Naive B cell (primary cell): ENCODE results near the gene MT1X. TPM values are rescaled to one million over a fixed set of nuclear protein-coding genes. Genes with fewer than 3 reads are reported as not detected.
"Not testable (repeated sequence)": the region's sequence is repeated elsewhere in the genome, so short reads cannot be mapped to it uniquely, and the experiment has no call there.

ENCODE experiments used
- ATAC-seq, 2 donors: fragments of 150-1000 bp; cut with Tn5 transposase; 2 replicates each; pipeline ENCODE4 v1.10.0; 2021; ENCODE audit warnings: low read depth in 2 of 2, mild to moderate bottlenecking in 2 of 2, moderate library complexity in 2 of 2
- DNase-seq: peaks from one replicate; pipeline ENCODE4 v3.0.0; 2022
- H3K27ac Mint-ChIP-seq, 6 donors: one replicate each; pipeline ENCODE4 v1.8.0; 2020 to 2022; ENCODE audit warnings: mild to moderate bottlenecking in 6 of 6, mixed read lengths in 6 of 6, moderate library complexity in 5 of 6, inconsistent platforms in 2 of 6
- H3K27me3 Mint-ChIP-seq, 3 donors: one replicate each; pipeline ENCODE4 v1.8.0; 2021 to 2022; ENCODE audit warnings: mixed read lengths in 3 of 3, mild to moderate bottlenecking in 1 of 3
- H3K36me3 Mint-ChIP-seq, 2 donors: one replicate each; pipeline ENCODE4 v1.8.0; 2020 to 2022; ENCODE audit warnings: mixed read lengths in 2 of 2, inconsistent platforms in 1 of 2, mild to moderate bottlenecking in 1 of 2
- H3K4me1 Mint-ChIP-seq, 3 donors: one replicate each; pipeline ENCODE4 v1.8.0; 2020 to 2022; ENCODE audit warnings: mixed read lengths in 3 of 3, inconsistent platforms in 1 of 3, mild to moderate bottlenecking in 1 of 3, moderate library complexity in 1 of 3
- H3K4me3 Mint-ChIP-seq, 8 donors: one replicate each; pipeline ENCODE4 v1.8.0; 2020 to 2022; ENCODE audit warnings: mild to moderate bottlenecking in 8 of 8, mixed read lengths in 8 of 8, moderate library complexity in 8 of 8, inconsistent platforms in 2 of 8
- H3K9me3 Mint-ChIP-seq, 7 donors: one replicate each; pipeline ENCODE4 v1.8.0; 2020 to 2022; ENCODE audit warnings: mixed read lengths in 7 of 7, mild to moderate bottlenecking in 5 of 7, inconsistent platforms in 2 of 7, moderate library complexity in 1 of 7
- polyA plus RNA-seq, 6 donors: library from polyadenylated mRNA; unstranded; fragments of 300-500 nt; fragmentation: Illumina TruSeq; gene quantifications; one replicate each; pipeline ENCODE4 v1.2.3, GENCODE V29; 2021; ENCODE audit warnings: low read depth in 6 of 6

MT1X gene
- polyA plus RNA-seq, 6 donors from 2014 or later: 2.4 to 8.9 (median 8.0) TPM; not detected in 1

GRCh38 chr16:56673921-56674320 is 8.3 kb upstream of the MT1X start:
- peak; percentile 57 to 64 for ATAC-seq
- H3K36me3 Mint-ChIP-seq: peaks cover 0 to 7% of the 10 kb centered on the region in 2 donors
- peaks cover 7 to 27% (median 20%) of the 10 kb centered on the region in 3 donors for H3K4me1 Mint-ChIP-seq
- no peak overlapping the region for H3K4me3 Mint-ChIP-seq
- peaks cover 0 to 4% (median 0%) of the 10 kb centered on the region in 7 donors for H3K9me3 Mint-ChIP-seq
- H3K27ac Mint-ChIP-seq: no peak overlapping the region
- H3K27me3 Mint-ChIP-seq: peaks cover 55 to 88% (median 88%) of the 10 kb centered on the region in 3 donors
- no peak for DNase-seq

DNA sequence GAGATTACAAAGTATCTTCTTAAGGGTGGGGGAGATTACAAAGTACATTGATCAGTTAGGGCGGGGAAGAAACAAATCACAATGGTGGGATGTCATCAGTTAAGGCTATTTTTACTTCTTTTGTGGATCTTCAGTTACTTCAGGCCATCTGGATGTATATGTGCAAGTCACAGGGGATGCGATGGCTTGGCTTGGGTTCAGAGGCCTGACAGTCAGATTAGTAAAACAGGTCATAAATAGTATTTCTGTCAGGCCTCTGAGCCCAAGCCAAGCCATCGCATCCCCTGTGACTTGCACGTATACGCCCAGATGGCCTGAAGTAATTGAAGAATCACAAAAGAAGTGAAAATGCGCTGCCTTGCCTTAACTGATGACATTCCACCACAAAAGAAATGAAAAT is 7.7 kb upstream of the MT1X start:
- DNase-seq, H3K27ac Mint-ChIP-seq: not testable (repeated sequence)
- H3K27me3 Mint-ChIP-seq: peaks cover 51 to 82% (median 82%) of the 10 kb centered on the region in 3 donors

DNA sequence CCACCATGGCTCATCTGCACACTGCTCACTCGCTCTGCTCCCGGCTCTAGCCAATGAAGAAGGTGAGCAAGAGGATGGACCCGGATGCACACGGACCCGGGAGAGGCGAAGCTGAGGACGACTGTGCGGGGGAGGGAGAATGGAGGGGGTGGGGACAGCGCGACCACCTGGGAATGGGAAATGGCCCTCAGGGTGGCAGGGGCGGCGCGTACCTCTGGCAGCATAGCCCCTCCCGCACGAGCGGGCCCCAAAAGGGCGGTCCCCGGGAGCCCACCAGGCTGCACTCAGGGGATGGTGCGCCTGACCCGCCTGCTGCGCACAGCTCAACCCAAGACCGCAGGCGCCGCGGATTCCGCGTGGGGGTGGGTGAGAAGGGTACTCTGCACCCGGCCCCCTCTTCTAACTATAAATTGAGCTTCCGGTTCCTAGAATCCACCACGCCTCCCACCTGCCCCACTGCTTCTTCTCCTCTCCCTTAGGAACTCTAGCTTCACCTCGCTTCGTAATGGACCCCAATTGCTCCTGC is 6.5 kb upstream of the MT1X start:
- peak; percentile 43 to 50 for ATAC-seq
- Mint-ChIP-seq H3K27me3 (peaks cover 48 to 72% (median 71%) of the 10 kb centered on the region in 3 donors), H3K27ac (no peak overlapping the region), H3K36me3 (peaks cover 0 to 7% of the 10 kb centered on the region in 2 donors), H3K9me3 (peaks cover 0 to 4% (median 0%) of the 10 kb centered on the region in 7 donors), H3K4me1 (peaks cover 5 to 17% (median 14%) of the 10 kb centered on the region in 3 donors), H3K4me3 (peak overlapping the region in 4 of 8 donors; percentile 45 to 70 (median 51))
- DNase-seq: no peak

More for the DNA sequence above, 7.7 kb upstream of the MT1X start:
- not testable (repeated sequence) for H3K4me3 Mint-ChIP-seq, ATAC-seq, H3K36me3 Mint-ChIP-seq, H3K9me3 Mint-ChIP-seq
- H3K4me1 Mint-ChIP-seq: peaks cover 7 to 21% (median 16%) of the 10 kb centered on the region in 3 donors

DNA sequence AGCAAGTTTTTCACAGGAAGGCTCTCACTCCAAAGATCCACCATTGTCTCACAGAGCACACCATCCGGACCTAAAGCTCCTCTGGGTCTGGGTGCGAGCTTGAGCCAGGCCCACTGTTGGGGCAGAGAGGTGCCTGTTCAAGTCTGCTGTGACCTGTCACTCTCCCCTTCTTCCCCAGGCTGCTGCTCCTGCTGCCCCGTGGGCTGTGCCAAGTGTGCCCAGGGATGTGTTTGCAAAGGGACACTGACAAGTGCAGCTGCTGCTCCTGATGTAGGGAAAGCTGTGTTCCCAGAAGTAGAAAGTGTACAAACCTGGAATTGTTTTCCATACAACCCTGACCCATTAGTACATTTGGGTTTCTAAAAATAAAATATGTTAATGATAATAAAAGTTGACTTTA is 4.8 kb upstream of the MT1X start:
- ATAC-seq (no peak), DNase-seq (no peak)
- Mint-ChIP-seq H3K27me3 (peaks cover 36 to 64% (median 54%) of the 10 kb centered on the region in 3 donors), H3K9me3 (peaks cover 0 to 4% (median 0%) of the 10 kb centered on the region in 7 donors), H3K4me1 (peaks cover 13 to 30% (median 22%) of the 10 kb centered on the region in 3 donors), H3K4me3 (peak overlapping the region in 1 of 8 donors; percentile 15), H3K36me3 (peaks cover 0 to 7% of the 10 kb centered on the region in 2 donors), H3K27ac (no peak overlapping the region)

GRCh38 chr16:56679078-56679730 is 3.1 kb upstream of the MT1X start:
- Mint-ChIP-seq H3K9me3 (peaks cover 0 to 4% (median 0%) of the 10 kb centered on the region in 7 donors), H3K36me3 (peaks cover 0 to 7% of the 10 kb centered on the region in 2 donors), H3K4me1 (peaks cover 16 to 40% (median 28%) of the 10 kb centered on the region in 3 donors), H3K4me3 (no peak overlapping the region), H3K27ac (no peak overlapping the region), H3K27me3 (peaks cover 25 to 55% (median 42%) of the 10 kb centered on the region in 3 donors)
- ATAC-seq (no peak), DNase-seq (no peak)

- ATAC-seq (no peak), DNase-seq (no peak)
- H3K36me3 Mint-ChIP-seq: peaks cover 0 to 7% of the 10 kb centered on the region in 2 donors
Observed at GRCh38 chr16:56679818-56680217, 2.5 kb upstream of the MT1X start.

GRCh38 chr16:56682703-56683397 is 580 bp downstream of the MT1X start:
- H3K4me1 Mint-ChIP-seq: peaks cover 11 to 23% (median 18%) of the 10 kb centered on the region in 3 donors
- peak overlapping the region in 1 of 6 donors; percentile 9 for H3K27ac Mint-ChIP-seq
- ATAC-seq (no peak), DNase-seq (no peak)
- peaks cover 0 to 7% of the 10 kb centered on the region in 2 donors for H3K36me3 Mint-ChIP-seq
- H3K27me3 Mint-ChIP-seq: peaks cover 12 to 29% (median 24%) of the 10 kb centered on the region in 3 donors
- peaks cover 0 to 4% (median 0%) of the 10 kb centered on the region in 7 donors for H3K9me3 Mint-ChIP-seq
- peak overlapping the region; percentile 84 to 94 (median 92) for H3K4me3 Mint-ChIP-seq

More at GRCh38 chr16:56679818-56680217, 2.5 kb upstream of the MT1X start:
- peaks cover 16 to 40% (median 27%) of the 10 kb centered on the region in 3 donors for H3K4me1 Mint-ChIP-seq
- H3K27ac Mint-ChIP-seq: no peak overlapping the region
- peaks cover 24 to 53% (median 41%) of the 10 kb centered on the region in 3 donors for H3K27me3 Mint-ChIP-seq
- no peak overlapping the region for H3K4me3 Mint-ChIP-seq
- peaks cover 0 to 4% (median 0%) of the 10 kb centered on the region in 7 donors for H3K9me3 Mint-ChIP-seq

GRCh38 chr16:56683424-56684172 is 1.3 kb downstream of the MT1X start:
- no peak for DNase-seq
- peaks cover 0 to 7% of the 10 kb centered on the region in 2 donors for H3K36me3 Mint-ChIP-seq
- peaks cover 12 to 28% (median 28%) of the 10 kb centered on the region in 3 donors for H3K27me3 Mint-ChIP-seq
- H3K4me1 Mint-ChIP-seq: peaks cover 11 to 23% (median 18%) of the 10 kb centered on the region in 3 donors
- no peak for ATAC-seq
- H3K27ac Mint-ChIP-seq: no peak overlapping the region
- peaks cover 0 to 4% (median 0%) of the 10 kb centered on the region in 7 donors for H3K9me3 Mint-ChIP-seq
- H3K4me3 Mint-ChIP-seq: peak overlapping the region in 7 of 8 donors; percentile 32 to 93 (median 69)

- peaks cover 0 to 4% (median 0%) of the 10 kb centered on the region in 7 donors for H3K9me3 Mint-ChIP-seq
- H3K36me3 Mint-ChIP-seq: peaks cover 0 to 7% of the 10 kb centered on the region in 2 donors
- H3K27ac Mint-ChIP-seq: peak overlapping the region in 1 of 6 donors; percentile 83
- H3K27me3 Mint-ChIP-seq: peaks cover 12 to 34% (median 32%) of the 10 kb centered on the region in 3 donors
- no peak for DNase-seq
- H3K4me1 Mint-ChIP-seq: peaks cover 11 to 23% (median 18%) of the 10 kb centered on the region in 3 donors
- no peak for ATAC-seq
- H3K4me3 Mint-ChIP-seq: no peak overlapping the region
Observed at GRCh38 chr16:56684256-56684925, 2.1 kb downstream of the MT1X start.

- H3K36me3 Mint-ChIP-seq: peaks cover 0 to 7% of the 10 kb centered on the region in 2 donors
- H3K27ac Mint-ChIP-seq: no peak overlapping the region
- ATAC-seq (no peak), DNase-seq (no peak)
- H3K27me3 Mint-ChIP-seq: peaks cover 13 to 41% (median 39%) of the 10 kb centered on the region in 3 donors
- peaks cover 0 to 4% (median 0%) of the 10 kb centered on the region in 7 donors for H3K9me3 Mint-ChIP-seq
- peaks cover 11 to 23% (median 18%) of the 10 kb centered on the region in 3 donors for H3K4me1 Mint-ChIP-seq
- peak overlapping the region in 1 of 8 donors; percentile 7 for H3K4me3 Mint-ChIP-seq
Observed at GRCh38 chr16:56684926-56685590, 2.8 kb downstream of the MT1X start.

GRCh38 chr16:56686758-56687157 is 4.5 kb downstream of the MT1X start:
- Mint-ChIP-seq H3K27me3 (peaks cover 16 to 51% (median 41%) of the 10 kb centered on the region in 3 donors), H3K9me3 (peaks cover 0 to 5% (median 3%) of the 10 kb centered on the region in 7 donors), H3K4me1 (peaks cover 6 to 18% (median 14%) of the 10 kb centered on the region in 3 donors), H3K4me3 (no peak overlapping the region), H3K36me3 (peaks cover 0 to 7% of the 10 kb centered on the region in 2 donors), H3K27ac (peak overlapping the region in 1 of 6 donors; percentile 16)
- DNase-seq (no peak), ATAC-seq (no peak)

DNA sequence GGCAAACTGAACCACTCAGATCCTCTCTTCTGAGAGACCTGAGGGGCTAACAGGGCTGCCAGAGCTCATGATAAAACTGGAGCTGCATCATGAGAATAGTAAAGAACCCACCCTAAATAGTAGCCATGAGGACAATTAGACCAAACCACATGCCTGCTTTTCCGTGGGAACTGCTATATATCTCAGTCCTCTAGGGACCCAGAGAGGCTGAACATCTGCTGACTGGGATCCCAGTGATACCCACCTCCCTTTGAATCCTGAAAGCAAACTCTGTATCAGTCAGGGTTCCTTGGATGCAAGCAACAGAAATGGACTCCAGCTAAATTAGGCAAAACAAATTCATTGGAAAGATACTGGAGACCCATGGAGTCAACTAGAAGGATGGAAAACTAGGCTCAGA is 6.5 kb downstream of the MT1X start:
- Mint-ChIP-seq H3K4me1 (no peaks in the 10 kb centered on the region), H3K27me3 (peaks cover 13 to 50% (median 34%) of the 10 kb centered on the region in 3 donors), H3K27ac (no peak overlapping the region), H3K9me3 (peaks cover 0 to 5% (median 3%) of the 10 kb centered on the region in 7 donors), H3K36me3 (peaks cover 0 to 7% of the 10 kb centered on the region in 2 donors), H3K4me3 (no peak overlapping the region)
- no peak for DNase-seq
- no peak for ATAC-seq
